Transverse colon (tissue), 4 donors: ENCODE results near the gene TWIST2. TPM values are rescaled to one million over a fixed set of nuclear protein-coding genes. Genes with fewer than 3 reads are reported as not detected.

ENCODE experiments used
- DNase-seq: peaks from one replicate; pipeline ENCODE4 v3.0.0-alpha.2; 2019
- H3K27ac ChIP-seq, 4 donors: fragments of 200-600 bp; sonication (generic); 2 replicates each; pipeline ENCODE4 v1.5.1; 2016 to 2018; ENCODE audit warnings: inconsistent platforms in 4 of 4
- H3K27me3 ChIP-seq: fragments of 200-600 bp; sonication (generic); 2 replicates; pipeline ENCODE4 v1.5.1; 2017; ENCODE audit warnings: inconsistent platforms
- H3K36me3 ChIP-seq, 4 donors: fragments of 200-600 bp; sonication (generic); 2 replicates each; pipeline ENCODE4 v1.5.1; 2017 to 2019; ENCODE audit warnings: inconsistent platforms in 4 of 4
- H3K4me1 ChIP-seq, 4 donors: fragments of 200-600 bp; sonication (generic); 2 replicates each; pipeline ENCODE4 v1.5.1; 2017 to 2020; ENCODE audit warnings: inconsistent platforms in 4 of 4
- H3K4me3 ChIP-seq, 4 donors: fragments of 200-600 bp; sonication (generic); 1 replicate in 1 of 4; 2 replicates in 3 of 4; pipeline versions ENCODE4 v1.5.1 to v1.6.1; 2017 to 2019; ENCODE audit warnings: inconsistent platforms in 4 of 4
- H3K9me3 ChIP-seq, 2 donors: fragments of 200-600 bp; sonication (generic); 2 replicates each; pipeline ENCODE4 v1.5.1; 2017 to 2019; ENCODE audit warnings: inconsistent platforms in 2 of 2
- EP300 ChIP-seq: sonication (generic); formaldehyde crosslinking; IDR thresholded peaks from one replicate; pipeline ENCODE4 v1.6.1; 2017; ENCODE audit warnings: antibody characterized with exemption, low read depth
- POLR2A ChIP-seq: fragments of 450-650 bp; IDR thresholded peaks from one replicate; pipeline ENCODE4 v1.6.1; 2016; ENCODE audit warnings: antibody characterized with exemption, mild to moderate bottlenecking, moderate library complexity
- POLR2AphosphoS5 ChIP-seq, 3 donors: sonication (generic); formaldehyde crosslinking; IDR thresholded peaks; one replicate each; pipeline ENCODE4 v1.6.1; 2016; ENCODE audit warnings: antibody characterized with exemption in 3 of 3
- WGBS, 2 donors: methylation state at CpG; one replicate each; pipeline ENCODE4 v1.1.5; 2018; ENCODE audit warnings: low coverage in 1 of 2; 5-methylcytosine and 5-hydroxymethylcytosine counted together
- in situ Hi-C, 4 donors: fragments of 200-750 bp; cut with MboI; loops; one replicate each; pipeline versions ENCODE4 v1.15.0 to v1.15.1; 2017; ENCODE audit warnings: low sequenced_read_pairs in 3 of 4, low pct_ligation_motif_present in 1 of 4, low pct_unique_long_range_greater_than_20kb in 1 of 4
- intact Hi-C: fragments of 100-400 bp; cut with DNase I; formaldehyde crosslinking; loops from one replicate; pipeline ENCODE4 v1.15.1; 2023; ENCODE audit warnings: low total_unique reads
- total RNA-seq, 4 donors: library from RNA; depleted of rRNA; stranded (reverse); fragments of >200 nt; gene quantifications; one replicate each; pipeline ENCODE4 v1.1.0, GENCODE V29; 2016
- TF ChIP-seq, protein P1 (sequence below), 5 experiments: fragments of 200-600 bp in 3 of 5; fragments of 450-650 bp in 2 of 5; sonication (generic) in 3 of 5; IDR thresholded peaks; 1 replicate in 2 of 5; 2 replicates in 3 of 5; pipeline ENCODE4 v1.5.1; 2016 to 2017; ENCODE audit warnings: antibody characterized with exemption in 5 of 5, inconsistent platforms in 3 of 5, mild to moderate bottlenecking in 2 of 5, moderate library complexity in 1 of 5

TWIST2 gene
- total RNA-seq, 4 donors from 2014 or later, result 6.7 to 59.1 (median 16.8) TPM

DNA sequence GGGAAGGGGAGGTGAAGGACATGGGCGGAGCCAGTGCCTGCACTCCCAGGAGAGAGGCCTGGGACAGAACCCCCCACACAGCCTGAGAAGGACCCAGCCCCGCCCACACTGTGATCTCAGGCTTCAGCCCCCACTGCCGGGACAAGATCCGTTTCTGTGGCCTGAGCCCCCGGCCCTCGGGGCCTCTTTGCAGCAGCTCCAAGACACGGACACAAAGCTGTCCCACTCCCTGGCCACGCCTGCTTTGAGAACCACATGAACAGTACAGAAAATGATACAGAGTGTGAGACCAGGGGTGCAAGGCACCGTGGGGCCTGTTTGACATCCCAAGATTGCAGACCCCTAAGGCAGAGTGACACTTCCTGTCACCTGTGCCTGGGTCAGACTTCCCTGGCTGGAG is 74.5 kb downstream of the TWIST2 start:
- Histone ChIP-seq H3K27ac (no peak overlapping the region), H3K36me3 (no peaks in the 10 kb centered on the region), H3K4me3 (no peak overlapping the region), H3K9me3 (no peaks in the 10 kb centered on the region), H3K27me3 (no peaks in the 10 kb centered on the region), H3K4me1 (no peaks in the 10 kb centered on the region)
- no peak for DNase-seq
- in situ Hi-C loops, result no loop called here
- WGBS, 2 donors, result 59 to 80% methylated on average over 1 to 9 of the region's 9 CpGs
- intact Hi-C loops, result no loop called here
- TF ChIP-seq POLR2A (no peak), EP300 (no peak), POLR2AphosphoS5 (IDR thresholded peaks at IDR 0.05) (no peak)
- TF ChIP-seq, protein P1, sequence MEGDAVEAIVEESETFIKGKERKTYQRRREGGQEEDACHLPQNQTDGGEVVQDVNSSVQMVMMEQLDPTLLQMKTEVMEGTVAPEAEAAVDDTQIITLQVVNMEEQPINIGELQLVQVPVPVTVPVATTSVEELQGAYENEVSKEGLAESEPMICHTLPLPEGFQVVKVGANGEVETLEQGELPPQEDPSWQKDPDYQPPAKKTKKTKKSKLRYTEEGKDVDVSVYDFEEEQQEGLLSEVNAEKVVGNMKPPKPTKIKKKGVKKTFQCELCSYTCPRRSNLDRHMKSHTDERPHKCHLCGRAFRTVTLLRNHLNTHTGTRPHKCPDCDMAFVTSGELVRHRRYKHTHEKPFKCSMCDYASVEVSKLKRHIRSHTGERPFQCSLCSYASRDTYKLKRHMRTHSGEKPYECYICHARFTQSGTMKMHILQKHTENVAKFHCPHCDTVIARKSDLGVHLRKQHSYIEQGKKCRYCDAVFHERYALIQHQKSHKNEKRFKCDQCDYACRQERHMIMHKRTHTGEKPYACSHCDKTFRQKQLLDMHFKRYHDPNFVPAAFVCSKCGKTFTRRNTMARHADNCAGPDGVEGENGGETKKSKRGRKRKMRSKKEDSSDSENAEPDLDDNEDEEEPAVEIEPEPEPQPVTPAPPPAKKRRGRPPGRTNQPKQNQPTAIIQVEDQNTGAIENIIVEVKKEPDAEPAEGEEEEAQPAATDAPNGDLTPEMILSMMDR (IDR thresholded peaks at IDR 0.05), result no peak

DNA sequence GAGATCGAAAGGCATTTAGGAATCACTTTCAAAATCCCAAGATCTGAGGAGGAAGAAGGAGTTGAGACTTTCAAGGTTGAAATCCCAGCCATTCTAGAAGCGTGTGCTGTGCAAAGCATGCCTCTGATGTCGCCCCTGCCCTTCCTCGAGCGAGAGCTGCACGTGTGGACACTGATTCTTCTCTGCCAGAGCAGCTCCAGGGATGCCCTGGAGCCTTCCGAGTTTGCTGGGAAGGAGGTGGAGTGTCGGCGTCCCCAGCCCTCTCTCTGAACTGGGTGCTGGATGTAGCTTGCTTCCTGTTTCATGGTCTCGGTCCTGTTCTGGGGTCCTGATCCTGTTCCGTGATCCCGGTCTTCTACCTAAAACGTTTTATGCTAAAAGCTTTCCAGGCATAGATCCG is 76.1 kb downstream of the TWIST2 start:
- DNase-seq, result no peak
- no peaks in the 10 kb centered on the region for H3K9me3 ChIP-seq
- no peaks in the 10 kb centered on the region for H3K27me3 ChIP-seq
- no peaks in the 10 kb centered on the region for H3K4me1 ChIP-seq
- in situ Hi-C loops, result no loop called here
- WGBS, 2 donors, result 66 to 85% methylated on average over 4 to 14 of the region's 14 CpGs
- TF ChIP-seq POLR2AphosphoS5 (IDR thresholded peaks at IDR 0.05) (no peak), EP300 (no peak), POLR2A (no peak)
- TF ChIP-seq, protein P1 (IDR thresholded peaks at IDR 0.05), result no peak
- intact Hi-C loops, result no loop called here
- H3K27ac ChIP-seq, result no peak overlapping the region
- no peak overlapping the region for H3K4me3 ChIP-seq
- H3K36me3 ChIP-seq, result no peaks in the 10 kb centered on the region

DNA sequence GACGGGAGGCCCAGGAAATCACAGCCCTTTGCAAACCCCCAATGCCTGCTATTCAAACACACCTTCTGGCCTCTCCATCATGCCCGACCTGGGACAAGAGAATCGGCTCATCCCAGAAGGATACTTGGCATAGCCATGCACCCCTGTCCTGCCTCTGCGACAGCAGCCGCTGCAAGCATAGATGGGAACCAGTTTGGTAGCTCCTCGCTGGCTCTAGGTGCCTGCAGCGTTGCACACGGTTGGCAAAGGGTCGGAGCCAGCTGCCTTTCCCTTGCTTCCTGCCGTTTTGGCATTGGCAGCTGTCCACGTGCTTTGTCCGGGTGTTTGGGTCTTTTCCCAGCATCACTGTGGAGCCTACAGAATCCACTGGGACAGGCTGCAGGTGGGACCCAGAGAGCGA is 76.9 kb downstream of the TWIST2 start:
- H3K27me3 ChIP-seq, result no peaks in the 10 kb centered on the region
- no peaks in the 10 kb centered on the region for H3K4me1 ChIP-seq
- no peak overlapping the region for H3K4me3 ChIP-seq
- H3K9me3 ChIP-seq, result no peaks in the 10 kb centered on the region
- DNase-seq, result no peak
- in situ Hi-C loops, result loop anchor here in 1 of 4 donors (25.0 kb wide), 1 partner anchor 562 kb away; no protein-coding TSS in a partner anchor
- no peak overlapping the region for H3K27ac ChIP-seq
- intact Hi-C loops, result no loop called here
- H3K36me3 ChIP-seq, result no peaks in the 10 kb centered on the region
- TF ChIP-seq EP300 (no peak), POLR2AphosphoS5 (IDR thresholded peaks at IDR 0.05) (no peak), POLR2A (no peak)
- TF ChIP-seq, protein P1 (IDR thresholded peaks at IDR 0.05), result no peak
- 58% methylated on average over 13 of the region's 13 CpGs; no CpG with 5 or more reads in 1 of the 2 donors for WGBS, 2 donors

DNA sequence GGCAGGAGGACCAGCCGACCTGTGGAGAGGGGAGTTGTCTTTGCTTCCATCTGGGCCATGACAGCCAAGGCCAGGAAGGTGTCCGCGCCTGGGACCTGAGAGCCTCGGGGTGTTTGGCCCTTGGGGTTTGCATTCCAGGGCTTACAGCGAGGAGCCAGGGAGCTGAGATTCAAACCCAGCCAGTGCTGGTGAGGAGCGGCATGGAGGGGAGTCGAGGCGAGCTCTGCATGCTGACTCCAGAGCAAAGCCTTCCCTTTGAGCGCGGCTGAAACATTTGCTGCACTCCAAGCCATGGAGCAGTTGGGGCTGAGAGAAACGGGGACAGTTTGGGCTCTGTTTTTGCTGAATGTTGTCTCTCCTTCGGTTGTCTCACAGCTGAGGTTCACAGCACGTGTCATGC is 77.4 kb downstream of the TWIST2 start:
- intact Hi-C loops, result no loop called here
- TF ChIP-seq EP300, result no peak
- no peak for TF ChIP-seq POLR2A
- TF ChIP-seq, protein P1 (IDR thresholded peaks at IDR 0.05), result no peak
- no peak for TF ChIP-seq POLR2AphosphoS5 (IDR thresholded peaks at IDR 0.05)
- Histone ChIP-seq H3K4me3 (no peak overlapping the region), H3K27ac (no peak overlapping the region), H3K27me3 (no peaks in the 10 kb centered on the region), H3K4me1 (no peaks in the 10 kb centered on the region), H3K9me3 (no peaks in the 10 kb centered on the region), H3K36me3 (no peaks in the 10 kb centered on the region)
- WGBS, 2 donors, result 86% methylated on average over 13 of the region's 13 CpGs; no CpG with 5 or more reads in 1 of the 2 donors
- no peak for DNase-seq
- in situ Hi-C loops, result loop anchor here in 1 of 4 donors (25.0 kb wide), 1 partner anchor 563 kb away; no protein-coding TSS in a partner anchor
